ENCODE results near the gene JTB. TPM values are rescaled to one million over a fixed set of nuclear protein-coding genes. Genes with fewer than 3 reads are reported as not detected.

JTB gene
- total RNA-seq, 1 donor from 2014 or later, result 87.2 TPM

DNA sequence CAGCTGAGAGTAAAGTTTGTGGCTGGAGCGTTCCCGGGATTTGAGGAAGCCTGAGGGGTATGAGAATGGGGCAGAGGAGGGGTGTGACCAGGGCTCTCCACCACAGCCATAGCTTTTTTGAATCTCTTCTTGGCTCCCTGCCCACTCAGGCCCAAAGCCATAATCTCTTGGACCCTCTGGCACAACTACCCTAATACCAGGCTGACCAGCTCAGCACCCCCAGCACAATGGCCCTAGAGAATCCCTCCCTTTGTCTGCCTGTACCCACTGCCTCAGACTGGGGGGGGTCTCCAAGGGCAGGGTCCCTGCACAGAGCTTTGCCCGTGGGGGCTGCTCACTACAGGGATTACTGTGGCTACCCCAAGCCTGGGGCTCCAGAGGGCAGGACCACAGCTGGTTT is 38.5 kb downstream of the JTB start:
- H3K27me3 ChIP-seq (ENCODE audit: control insufficient read depth in 3 of 3, insufficient read depth in 3 of 3, low read length in 3 of 3), result no peaks in the 10 kb centered on the region
- no peak overlapping the region for H3K4me3 ChIP-seq (ENCODE audit: low read length in 3 of 3)
- H3K36me3 ChIP-seq (ENCODE audit: control insufficient read depth in 3 of 3, insufficient read depth in 3 of 3, low read length in 3 of 3), result peaks cover 74 to 76% (median 75%) of the 10 kb centered on the region in 3 donors
- H3K27ac ChIP-seq (ENCODE audit: low read depth, low read length), result no peak overlapping the region
- H3K4me1 ChIP-seq (ENCODE audit: control insufficient read depth in 3 of 3, insufficient read depth in 3 of 3, low read length in 3 of 3), result peaks cover 4 to 15% (median 12%) of the 10 kb centered on the region in 3 donors
- no peaks in the 10 kb centered on the region for H3K9me3 ChIP-seq (ENCODE audit: control insufficient read depth in 3 of 3, low read length in 3 of 3)
- no peak overlapping the region for H3K9ac ChIP-seq (ENCODE audit: low read depth in 1 of 3, low read length in 3 of 3)

DNA sequence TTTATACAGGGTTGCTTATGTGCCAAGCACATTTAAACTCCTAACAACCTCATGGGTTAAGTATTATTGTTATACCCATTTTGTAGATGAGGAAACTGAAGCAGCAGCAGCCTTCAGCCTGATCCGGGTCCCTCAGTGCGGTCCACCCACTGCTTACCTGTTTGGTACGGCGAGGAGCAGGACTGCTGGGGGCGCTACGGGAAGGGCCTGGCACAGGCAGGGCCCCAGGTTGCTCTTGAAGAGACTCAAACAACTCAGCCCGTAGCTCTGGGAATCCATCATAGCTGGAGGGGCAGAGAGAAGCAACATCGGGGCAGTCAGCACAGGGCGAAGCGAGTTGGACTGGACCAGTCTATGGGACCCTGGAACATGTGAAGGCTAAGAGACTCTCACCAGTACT is 40.1 kb downstream of the JTB start:
- H3K36me3 ChIP-seq (ENCODE audit: control insufficient read depth in 3 of 3, insufficient read depth in 3 of 3, low read length in 3 of 3), result peaks cover 74 to 82% (median 78%) of the 10 kb centered on the region in 3 donors
- H3K27ac ChIP-seq (ENCODE audit: low read depth, low read length), result no peak overlapping the region
- H3K9ac ChIP-seq (ENCODE audit: low read depth in 1 of 3, low read length in 3 of 3), result no peak overlapping the region
- H3K4me3 ChIP-seq (ENCODE audit: low read length in 3 of 3), result no peak overlapping the region
- peaks cover 0 to under 1% (median 0%) of the 10 kb centered on the region in 3 donors for H3K4me1 ChIP-seq (ENCODE audit: control insufficient read depth in 3 of 3, insufficient read depth in 3 of 3, low read length in 3 of 3)
- H3K9me3 ChIP-seq (ENCODE audit: control insufficient read depth in 3 of 3, low read length in 3 of 3), result no peaks in the 10 kb centered on the region
- H3K27me3 ChIP-seq (ENCODE audit: control insufficient read depth in 3 of 3, insufficient read depth in 3 of 3, low read length in 3 of 3), result no peaks in the 10 kb centered on the region

DNA sequence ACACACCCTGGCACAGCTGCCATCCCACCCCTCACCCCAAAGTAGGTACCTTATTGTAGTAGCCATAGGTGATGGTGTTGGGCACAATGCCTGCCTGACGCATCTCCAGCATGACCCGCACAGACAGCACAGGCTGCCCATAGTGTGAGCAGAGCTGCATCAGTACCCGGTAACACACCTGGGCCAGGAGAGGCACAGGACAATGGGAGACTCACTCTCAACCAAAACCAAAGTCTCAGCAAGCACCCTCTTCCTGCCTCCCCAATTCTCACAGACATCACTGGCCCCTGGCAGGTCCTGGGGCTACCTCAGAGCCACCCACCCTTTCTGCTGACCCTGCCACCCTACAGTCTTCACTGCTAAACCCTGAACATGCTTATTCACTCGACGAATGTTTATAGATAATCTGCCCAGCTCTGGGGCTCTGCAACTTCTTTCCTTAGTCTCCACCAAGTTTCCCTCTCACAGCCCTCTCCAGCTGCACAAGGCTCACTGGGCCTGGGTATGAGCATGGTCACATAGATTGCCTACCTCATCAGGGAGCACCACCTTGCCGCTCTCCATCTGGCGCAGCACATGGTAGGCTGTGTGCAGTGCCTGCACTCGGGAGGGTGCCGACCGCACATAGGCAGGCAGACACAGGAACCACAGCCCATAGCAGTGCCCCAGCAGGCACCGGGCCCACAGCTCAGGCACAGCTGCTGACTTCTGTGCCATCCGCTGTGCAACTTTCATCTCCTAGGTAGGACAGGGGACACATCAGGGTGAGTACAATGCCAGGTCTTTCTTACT is 41.3 kb downstream of the JTB start:
- no peaks in the 10 kb centered on the region for H3K4me1 ChIP-seq (ENCODE audit: control insufficient read depth in 3 of 3, insufficient read depth in 3 of 3, low read length in 3 of 3)
- H3K27ac ChIP-seq (ENCODE audit: low read depth, low read length), result no peak overlapping the region
- H3K9me3 ChIP-seq (ENCODE audit: control insufficient read depth in 3 of 3, low read length in 3 of 3), result no peaks in the 10 kb centered on the region
- no peak overlapping the region for H3K9ac ChIP-seq (ENCODE audit: low read depth in 1 of 3, low read length in 3 of 3)
- peaks cover 72 to 79% (median 78%) of the 10 kb centered on the region in 3 donors for H3K36me3 ChIP-seq (ENCODE audit: control insufficient read depth in 3 of 3, insufficient read depth in 3 of 3, low read length in 3 of 3)
- no peak overlapping the region for H3K4me3 ChIP-seq (ENCODE audit: low read length in 3 of 3)
- H3K27me3 ChIP-seq (ENCODE audit: control insufficient read depth in 3 of 3, insufficient read depth in 3 of 3, low read length in 3 of 3), result no peaks in the 10 kb centered on the region

DNA sequence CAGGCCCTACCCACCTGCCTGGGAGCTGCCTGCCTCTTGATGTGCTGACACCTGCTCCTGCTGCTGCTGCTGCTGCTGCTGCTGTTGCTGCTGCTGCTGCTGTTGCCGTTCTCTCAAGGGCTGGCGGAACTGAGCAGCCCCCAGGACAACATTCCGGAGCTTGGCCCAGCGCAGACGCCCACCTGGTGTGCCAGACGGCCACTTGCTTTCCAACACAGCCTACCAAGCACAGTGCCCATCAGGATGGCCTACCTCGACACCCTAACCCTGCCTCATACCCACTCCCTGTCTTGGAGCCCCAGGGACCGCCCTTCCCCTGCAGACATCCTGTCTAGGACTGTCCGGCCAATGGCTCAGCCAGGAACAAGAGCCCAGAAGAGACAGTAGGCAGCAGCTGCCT is 42.7 kb downstream of the JTB start:
- Histone ChIP-seq H3K4me3 (ENCODE audit: low read length in 3 of 3) (no peak overlapping the region), H3K36me3 (ENCODE audit: control insufficient read depth in 3 of 3, insufficient read depth in 3 of 3, low read length in 3 of 3) (peaks cover 68 to 78% (median 74%) of the 10 kb centered on the region in 3 donors), H3K4me1 (ENCODE audit: control insufficient read depth in 3 of 3, insufficient read depth in 3 of 3, low read length in 3 of 3) (no peaks in the 10 kb centered on the region), H3K27ac (ENCODE audit: low read depth, low read length) (no peak overlapping the region), H3K9ac (ENCODE audit: low read depth in 1 of 3, low read length in 3 of 3) (no peak overlapping the region), H3K9me3 (ENCODE audit: control insufficient read depth in 3 of 3, low read length in 3 of 3) (no peaks in the 10 kb centered on the region), H3K27me3 (ENCODE audit: control insufficient read depth in 3 of 3, insufficient read depth in 3 of 3, low read length in 3 of 3) (no peaks in the 10 kb centered on the region)

DNA sequence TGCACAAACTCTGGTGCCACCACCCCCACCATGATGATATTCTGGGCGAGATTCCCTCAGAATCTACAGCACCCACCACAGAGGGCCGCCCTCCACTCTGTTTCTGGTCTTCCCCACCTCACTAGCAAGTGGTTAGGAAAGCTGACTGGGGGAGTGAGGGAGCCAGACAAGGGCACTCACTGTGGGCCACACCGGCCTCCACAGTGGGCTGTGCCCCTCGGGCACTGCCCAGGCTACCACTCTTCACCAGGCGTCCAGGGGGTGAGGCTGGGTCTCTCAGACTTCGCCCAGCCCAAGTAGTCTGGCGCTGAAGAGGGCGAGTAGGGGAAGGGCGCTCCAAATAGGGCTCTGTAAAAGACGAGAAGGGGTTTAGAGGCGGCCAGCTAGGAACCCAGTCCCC is 43.5 kb downstream of the JTB start:
- H3K9ac ChIP-seq (ENCODE audit: low read depth in 1 of 3, low read length in 3 of 3), result no peak overlapping the region

DNA sequence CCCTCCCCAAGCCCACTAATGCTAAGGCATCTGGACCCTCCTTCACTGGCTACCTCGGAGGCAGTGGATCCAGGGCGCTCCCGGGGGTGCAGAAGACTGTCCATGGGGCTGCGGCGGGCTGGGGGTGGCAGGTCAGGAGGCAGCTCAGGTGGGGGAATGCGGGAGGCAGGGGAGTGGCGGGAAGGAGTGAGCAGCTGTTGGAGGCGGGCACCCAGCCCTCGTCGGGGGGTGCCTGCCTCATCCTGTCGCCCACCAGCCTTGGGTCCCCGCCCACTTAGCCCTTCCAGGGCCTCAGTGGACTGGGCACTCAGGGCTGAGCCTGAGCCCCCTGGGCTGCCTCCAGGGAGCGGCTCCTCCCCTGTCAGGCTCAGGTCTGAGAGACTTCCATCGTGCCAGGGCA is 44.0 kb downstream of the JTB start:
- Histone ChIP-seq H3K9ac (ENCODE audit: low read depth in 1 of 3, low read length in 3 of 3) (no peak overlapping the region), H3K27me3 (ENCODE audit: control insufficient read depth in 3 of 3, insufficient read depth in 3 of 3, low read length in 3 of 3) (no peaks in the 10 kb centered on the region), H3K36me3 (ENCODE audit: control insufficient read depth in 3 of 3, insufficient read depth in 3 of 3, low read length in 3 of 3) (peaks cover 69 to 77% (median 72%) of the 10 kb centered on the region in 3 donors), H3K27ac (ENCODE audit: low read depth, low read length) (no peak overlapping the region), H3K9me3 (ENCODE audit: control insufficient read depth in 3 of 3, low read length in 3 of 3) (no peaks in the 10 kb centered on the region), H3K4me3 (ENCODE audit: low read length in 3 of 3) (no peak overlapping the region), H3K4me1 (ENCODE audit: control insufficient read depth in 3 of 3, insufficient read depth in 3 of 3, low read length in 3 of 3) (peaks cover 0 to 4% (median 0%) of the 10 kb centered on the region in 3 donors)

More for the DNA sequence above, 43.5 kb downstream of the JTB start:
- Histone ChIP-seq H3K27ac (ENCODE audit: low read depth, low read length) (no peak overlapping the region), H3K9me3 (ENCODE audit: control insufficient read depth in 3 of 3, low read length in 3 of 3) (no peaks in the 10 kb centered on the region), H3K4me3 (ENCODE audit: low read length in 3 of 3) (no peak overlapping the region), H3K4me1 (ENCODE audit: control insufficient read depth in 3 of 3, insufficient read depth in 3 of 3, low read length in 3 of 3) (peaks cover 0 to under 1% (median 0%) of the 10 kb centered on the region in 3 donors), H3K36me3 (ENCODE audit: control insufficient read depth in 3 of 3, insufficient read depth in 3 of 3, low read length in 3 of 3) (peaks cover 70 to 80% (median 72%) of the 10 kb centered on the region in 3 donors), H3K27me3 (ENCODE audit: control insufficient read depth in 3 of 3, insufficient read depth in 3 of 3, low read length in 3 of 3) (no peaks in the 10 kb centered on the region)

DNA sequence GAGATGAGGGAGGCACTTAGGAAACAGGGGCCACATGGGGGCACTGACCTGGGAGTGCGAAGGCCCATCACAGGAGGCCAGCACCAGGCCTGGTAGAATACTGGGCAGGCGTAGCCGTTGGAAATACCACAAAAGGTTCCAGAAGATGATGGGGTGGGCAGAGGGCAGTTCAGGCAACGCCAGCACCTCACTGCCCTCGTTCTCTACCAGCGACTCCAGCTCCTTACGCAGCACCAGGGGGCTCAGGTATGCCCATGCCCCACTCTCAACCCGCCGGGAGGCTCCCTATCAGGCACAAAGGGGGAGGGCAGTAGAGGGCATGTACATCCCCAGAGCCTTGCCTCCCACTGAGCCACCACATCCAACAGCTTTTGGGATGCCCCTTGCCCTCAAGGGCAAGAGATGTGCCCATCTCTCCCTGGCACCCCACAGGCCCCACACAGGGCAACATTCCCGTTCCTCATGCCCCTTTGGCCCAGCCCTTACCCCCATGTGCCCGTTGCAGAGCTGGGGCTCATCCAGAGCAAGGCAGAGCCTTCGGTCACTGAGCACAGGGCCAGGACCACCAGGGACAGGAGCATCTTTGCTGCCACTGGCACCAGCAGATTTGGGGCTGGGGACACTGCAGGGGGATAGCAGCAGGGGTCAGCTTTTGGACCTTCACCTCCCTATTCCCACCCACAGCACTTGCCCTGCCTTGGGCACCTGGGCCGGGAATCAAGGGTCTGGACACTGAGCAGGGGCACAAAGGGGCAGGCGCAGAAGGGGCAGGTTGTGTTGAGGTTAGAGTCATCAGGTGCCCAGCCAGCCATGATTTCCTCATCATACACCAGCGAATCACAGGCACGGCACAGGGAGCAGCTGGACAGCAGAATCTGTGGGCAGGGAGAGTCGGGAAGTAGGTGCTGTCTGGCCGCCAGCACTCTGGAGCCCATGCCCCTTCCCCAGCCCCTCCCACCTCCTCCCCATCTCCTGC is 45.0 kb downstream of the JTB start:
- no peak overlapping the region for H3K4me3 ChIP-seq (ENCODE audit: low read length in 3 of 3)
- H3K9me3 ChIP-seq (ENCODE audit: control insufficient read depth in 3 of 3, low read length in 3 of 3), result no peaks in the 10 kb centered on the region
- no peak overlapping the region for H3K27ac ChIP-seq (ENCODE audit: low read depth, low read length)
- H3K27me3 ChIP-seq (ENCODE audit: control insufficient read depth in 3 of 3, insufficient read depth in 3 of 3, low read length in 3 of 3), result no peaks in the 10 kb centered on the region
- peaks cover 0 to 6% (median 0%) of the 10 kb centered on the region in 3 donors for H3K4me1 ChIP-seq (ENCODE audit: control insufficient read depth in 3 of 3, insufficient read depth in 3 of 3, low read length in 3 of 3)
- no peak overlapping the region for H3K9ac ChIP-seq (ENCODE audit: low read depth in 1 of 3, low read length in 3 of 3)
- peaks cover 64 to 71% (median 67%) of the 10 kb centered on the region in 3 donors for H3K36me3 ChIP-seq (ENCODE audit: control insufficient read depth in 3 of 3, insufficient read depth in 3 of 3, low read length in 3 of 3)

DNA sequence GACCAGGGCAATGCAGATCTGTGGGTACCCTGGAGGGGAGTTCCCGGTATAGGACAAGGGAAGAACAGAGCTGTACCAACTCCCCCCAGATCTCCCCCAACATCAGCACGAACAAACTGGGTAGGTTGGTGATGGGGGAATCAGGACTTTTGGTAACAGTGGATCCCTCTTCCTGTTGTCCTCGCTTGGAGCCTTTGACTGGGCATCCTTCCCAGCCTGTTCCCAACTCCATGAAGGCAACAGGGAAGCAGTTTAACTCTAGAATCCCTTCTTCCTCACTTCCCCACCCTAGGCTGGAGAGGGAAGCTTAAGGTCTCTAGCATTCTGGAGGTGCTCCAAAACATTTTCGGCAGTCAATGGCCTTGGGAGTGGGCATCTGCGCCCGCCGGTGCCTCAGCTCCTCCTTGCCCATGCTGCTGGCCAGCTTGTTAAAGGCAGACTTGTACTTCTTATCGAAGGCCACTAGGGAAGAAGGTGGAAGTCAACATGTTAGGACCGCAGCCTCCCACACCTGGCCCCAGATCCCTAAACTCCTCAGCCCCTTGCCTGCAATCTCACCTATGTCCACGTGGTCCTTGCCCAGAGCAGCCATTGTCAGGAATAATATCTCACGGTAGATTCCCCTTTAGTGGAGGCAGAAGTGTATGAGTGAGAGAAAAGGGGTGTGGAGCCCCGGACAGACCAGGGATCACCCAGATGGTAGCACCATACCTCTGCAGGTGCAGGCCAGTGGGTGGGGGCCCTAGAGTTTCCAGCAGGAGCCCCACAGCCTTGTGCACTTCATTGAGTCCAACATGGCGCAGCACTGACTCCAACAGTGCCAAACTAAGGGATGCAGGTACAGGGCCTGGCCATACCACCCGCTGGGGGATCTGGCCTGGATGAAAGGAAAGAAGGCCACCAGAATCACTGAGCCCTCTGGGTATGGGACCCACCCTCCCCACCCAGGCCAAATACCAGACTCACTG is 47.2 kb downstream of the JTB start:
- Histone ChIP-seq H3K27me3 (ENCODE audit: control insufficient read depth in 3 of 3, insufficient read depth in 3 of 3, low read length in 3 of 3) (no peaks in the 10 kb centered on the region), H3K27ac (ENCODE audit: low read depth, low read length) (no peak overlapping the region), H3K9me3 (ENCODE audit: control insufficient read depth in 3 of 3, low read length in 3 of 3) (no peaks in the 10 kb centered on the region), H3K4me3 (ENCODE audit: low read length in 3 of 3) (no peak overlapping the region), H3K9ac (ENCODE audit: low read depth in 1 of 3, low read length in 3 of 3) (no peak overlapping the region), H3K36me3 (ENCODE audit: control insufficient read depth in 3 of 3, insufficient read depth in 3 of 3, low read length in 3 of 3) (peaks cover 42 to 52% (median 46%) of the 10 kb centered on the region in 3 donors), H3K4me1 (ENCODE audit: control insufficient read depth in 3 of 3, insufficient read depth in 3 of 3, low read length in 3 of 3) (peaks cover 0 to 6% (median 0%) of the 10 kb centered on the region in 3 donors)

DNA sequence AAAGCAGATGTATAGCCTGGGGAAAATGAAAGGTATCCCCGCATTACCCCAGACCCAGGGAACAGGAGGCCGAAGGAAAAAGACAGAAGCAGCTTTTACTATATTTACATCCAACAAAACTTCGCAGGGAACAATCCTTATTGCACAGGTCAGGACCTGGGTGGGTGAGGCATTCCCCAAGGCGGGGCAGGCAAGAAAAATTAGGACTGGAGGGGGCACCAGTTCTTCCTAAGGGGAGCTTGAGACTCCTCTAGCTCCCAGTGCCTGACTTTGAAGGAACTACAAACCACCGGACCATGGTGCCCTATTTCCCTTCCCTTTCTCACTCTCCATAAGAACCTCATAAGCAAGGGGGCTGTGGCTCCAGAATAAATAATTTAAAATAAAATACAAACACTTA is 48.0 kb downstream of the JTB start:
- Histone ChIP-seq H3K9ac (ENCODE audit: low read depth in 1 of 3, low read length in 3 of 3) (no peak overlapping the region), H3K27ac (ENCODE audit: low read depth, low read length) (no peak overlapping the region), H3K9me3 (ENCODE audit: control insufficient read depth in 3 of 3, low read length in 3 of 3) (no peaks in the 10 kb centered on the region), H3K36me3 (ENCODE audit: control insufficient read depth in 3 of 3, insufficient read depth in 3 of 3, low read length in 3 of 3) (peaks cover 34 to 46% (median 39%) of the 10 kb centered on the region in 3 donors), H3K4me3 (ENCODE audit: low read length in 3 of 3) (no peak overlapping the region), H3K27me3 (ENCODE audit: control insufficient read depth in 3 of 3, insufficient read depth in 3 of 3, low read length in 3 of 3) (no peaks in the 10 kb centered on the region), H3K4me1 (ENCODE audit: control insufficient read depth in 3 of 3, insufficient read depth in 3 of 3, low read length in 3 of 3) (peaks cover 0 to 6% (median 0%) of the 10 kb centered on the region in 3 donors)
